ENCODE data around the gene HDAC7. TPM values are rescaled to one million over a fixed set of nuclear protein-coding genes. Genes with fewer than 3 reads are reported as not detected.

Gene HDAC7
- total RNA-seq, 2 donors from 2014 or later: 163 to 471 TPM

DNA sequence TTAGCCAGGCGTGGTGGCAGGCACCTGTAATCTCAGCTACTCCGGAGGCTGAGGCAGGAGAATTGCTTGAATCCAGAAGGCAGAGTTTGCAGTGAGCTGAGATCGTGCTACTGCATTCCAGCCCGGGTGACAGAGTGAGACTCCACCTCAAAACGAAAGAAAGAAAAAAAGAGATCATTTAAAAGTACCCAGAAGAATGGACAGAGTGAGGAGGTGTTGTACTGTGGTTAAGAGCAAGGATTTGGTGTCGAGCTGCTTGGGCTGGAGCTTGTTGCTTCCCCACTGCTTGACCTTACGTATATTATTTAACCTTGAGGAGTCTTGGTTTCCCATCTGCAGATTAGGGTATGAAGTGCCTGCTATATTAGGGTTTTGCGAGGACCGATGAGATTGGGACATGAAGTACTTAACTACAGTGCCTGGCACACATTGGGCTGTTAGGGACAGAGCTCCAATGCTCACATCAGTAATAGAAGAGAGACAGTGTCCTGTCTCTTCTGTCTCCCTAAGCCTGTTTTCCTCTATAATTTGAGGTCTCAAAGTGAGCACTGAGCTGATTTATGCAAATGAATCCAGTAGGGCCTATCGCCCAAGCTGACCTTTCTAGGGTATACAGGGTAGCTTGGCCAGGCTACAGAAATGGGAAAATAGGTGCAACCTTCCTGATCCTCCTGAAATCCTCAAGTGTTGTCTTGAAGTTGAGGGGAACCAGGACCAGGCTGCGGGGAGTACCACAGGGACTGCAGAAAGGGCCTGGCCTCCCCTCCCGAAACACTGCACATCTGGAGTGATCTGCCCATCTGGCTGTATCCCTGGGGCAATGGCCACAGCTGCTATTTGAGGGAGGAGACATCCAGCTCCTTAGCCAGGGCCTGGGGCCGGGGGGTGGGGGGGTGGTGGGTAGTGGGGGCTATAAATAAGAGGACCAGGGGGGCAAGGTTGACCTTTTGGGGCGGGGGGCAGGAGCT lies 8.6 kb upstream of the HDAC7 start:
- H3K9me3 Mint-ChIP-seq: no peaks in the 10 kb centered on the region
- peak overlapping the region; percentile 83 for H3K4me3 Mint-ChIP-seq
- peaks cover 24% of the 10 kb centered on the region for H3K36me3 Mint-ChIP-seq (ENCODE audit: low read depth)
- peaks cover 64% of the 10 kb centered on the region for H3K4me1 Mint-ChIP-seq
- H3K27me3 Mint-ChIP-seq: no peaks in the 10 kb centered on the region
- H3K27ac Mint-ChIP-seq: peak overlapping the region; percentile 93
- no peak for ATAC-seq (replicated peaks)

DNA sequence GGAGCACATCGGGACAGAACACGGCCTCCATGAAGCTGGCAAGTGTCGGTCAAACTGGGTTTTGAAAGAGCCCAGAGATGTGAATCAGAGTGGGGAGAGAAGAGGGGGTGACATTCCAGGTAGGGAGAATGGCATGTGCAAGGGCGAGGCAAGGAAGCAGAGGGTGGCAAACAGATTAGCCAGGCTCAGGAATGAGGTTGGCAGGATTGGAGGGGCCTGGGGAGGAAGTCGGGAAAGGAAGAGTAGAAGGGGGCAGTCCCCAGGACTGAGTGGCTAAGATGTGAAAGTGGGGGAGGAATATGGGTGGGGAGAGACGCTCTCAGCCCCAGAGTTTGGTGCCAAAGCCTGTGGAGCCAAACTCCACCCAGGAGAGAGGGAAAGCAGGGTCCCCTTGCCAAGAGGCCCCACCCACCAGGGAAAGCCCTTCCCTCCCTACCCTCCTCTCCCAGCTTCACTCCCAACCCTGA lies 5.5 kb upstream of the HDAC7 start:
- Mint-ChIP-seq H3K9me3 (no peaks in the 10 kb centered on the region), H3K27me3 (no peaks in the 10 kb centered on the region), H3K4me3 (peak overlapping the region; percentile 93), H3K36me3 (ENCODE audit: low read depth) (peaks cover 18% of the 10 kb centered on the region), H3K27ac (peak overlapping the region; percentile 88), H3K4me1 (peaks cover 62% of the 10 kb centered on the region)
- no peak for ATAC-seq (replicated peaks)

DNA sequence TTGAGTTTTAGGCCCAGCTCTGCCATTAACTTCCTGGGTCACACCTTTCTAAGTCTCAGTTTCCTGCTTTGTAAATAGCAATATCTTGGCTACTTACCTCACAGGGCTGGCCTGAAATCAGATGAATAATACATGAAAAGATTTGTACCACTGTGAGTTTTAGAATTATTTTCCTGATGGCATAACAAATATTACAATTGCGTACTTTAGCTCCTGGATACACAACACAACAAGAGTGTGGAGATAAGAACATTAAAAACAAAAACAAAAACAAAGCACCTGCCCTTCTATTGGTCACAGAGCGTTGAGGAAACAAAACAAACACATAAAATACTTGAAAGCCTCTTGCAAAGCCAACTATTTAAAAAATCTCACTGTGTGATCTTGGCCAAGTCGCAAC lies 4.9 kb upstream of the HDAC7 start:
- Mint-ChIP-seq H3K4me1 (peaks cover 62% of the 10 kb centered on the region), H3K4me3 (peak overlapping the region; percentile 93), H3K9me3 (no peaks in the 10 kb centered on the region)

DNA sequence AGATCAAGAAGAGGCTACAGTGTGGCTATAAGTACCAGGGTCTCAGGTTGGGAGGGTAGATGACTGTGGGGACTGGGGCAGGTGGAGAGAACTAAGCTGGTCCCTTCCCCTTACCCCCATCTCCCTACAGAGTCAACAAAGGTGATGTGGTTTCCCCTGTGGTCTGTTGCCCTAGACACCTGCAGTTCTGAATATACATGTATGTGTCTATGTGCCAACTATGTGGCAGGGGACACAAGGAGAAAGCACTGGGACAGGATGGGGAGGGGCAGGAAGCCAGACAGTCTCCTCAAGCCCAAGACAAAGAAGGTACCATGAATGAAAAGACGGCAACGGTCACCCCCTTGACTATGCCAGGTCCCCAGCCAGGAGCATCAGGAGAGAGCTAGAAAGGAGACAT lies 4.5 kb upstream of the HDAC7 start:
- peak; percentile 16 for ATAC-seq (replicated peaks)
- Mint-ChIP-seq H3K36me3 (ENCODE audit: low read depth) (peaks cover 17% of the 10 kb centered on the region), H3K4me3 (peak overlapping the region; percentile 93), H3K4me1 (peaks cover 58% of the 10 kb centered on the region), H3K27me3 (no peaks in the 10 kb centered on the region), H3K27ac (peak overlapping the region; percentile 88), H3K9me3 (no peaks in the 10 kb centered on the region)

More for the DNA sequence above, 4.9 kb upstream of the HDAC7 start:
- H3K36me3 Mint-ChIP-seq (ENCODE audit: low read depth): peaks cover 21% of the 10 kb centered on the region
- ATAC-seq (replicated peaks): no peak
- H3K27me3 Mint-ChIP-seq: no peaks in the 10 kb centered on the region
- H3K27ac Mint-ChIP-seq: peak overlapping the region; percentile 88

DNA sequence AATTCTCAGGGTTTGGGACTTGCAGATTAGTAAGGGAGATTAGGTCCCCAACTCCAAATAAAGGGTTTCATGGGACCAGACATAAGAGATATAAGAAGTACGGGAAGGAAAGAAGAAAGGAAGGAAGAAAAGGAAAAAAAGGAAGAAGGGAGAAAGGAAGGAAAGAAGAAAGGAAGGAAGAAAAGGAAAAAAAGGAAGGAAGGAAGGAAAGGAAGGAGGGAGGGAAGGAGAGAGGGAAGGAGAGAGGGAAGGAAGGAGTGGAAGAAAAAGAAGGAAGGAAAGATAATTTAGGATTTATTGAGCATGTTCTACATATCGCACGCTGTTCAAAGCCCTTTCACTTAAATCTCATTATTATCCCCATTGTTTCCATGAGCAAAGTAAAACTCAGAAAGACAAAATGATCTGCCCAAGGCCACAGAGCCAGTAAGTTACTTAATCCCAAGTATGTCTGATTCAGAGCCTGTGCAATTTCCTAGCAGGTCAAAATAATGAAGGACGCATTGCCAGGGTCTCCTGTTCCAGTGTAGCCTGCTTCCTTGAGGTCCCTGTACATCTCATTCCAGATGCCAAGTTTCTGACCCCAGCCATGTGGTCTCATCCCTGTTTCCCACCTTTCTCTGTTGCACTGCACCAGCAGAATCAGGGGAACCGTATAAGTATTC lies 3.9 kb upstream of the HDAC7 start:
- Mint-ChIP-seq H3K27me3 (no peaks in the 10 kb centered on the region), H3K27ac (peak overlapping the region; percentile 88), H3K36me3 (ENCODE audit: low read depth) (peaks cover 22% of the 10 kb centered on the region), H3K4me3 (peak overlapping the region; percentile 93), H3K4me1 (peaks cover 53% of the 10 kb centered on the region), H3K9me3 (no peaks in the 10 kb centered on the region)
- ATAC-seq (replicated peaks): no peak

DNA sequence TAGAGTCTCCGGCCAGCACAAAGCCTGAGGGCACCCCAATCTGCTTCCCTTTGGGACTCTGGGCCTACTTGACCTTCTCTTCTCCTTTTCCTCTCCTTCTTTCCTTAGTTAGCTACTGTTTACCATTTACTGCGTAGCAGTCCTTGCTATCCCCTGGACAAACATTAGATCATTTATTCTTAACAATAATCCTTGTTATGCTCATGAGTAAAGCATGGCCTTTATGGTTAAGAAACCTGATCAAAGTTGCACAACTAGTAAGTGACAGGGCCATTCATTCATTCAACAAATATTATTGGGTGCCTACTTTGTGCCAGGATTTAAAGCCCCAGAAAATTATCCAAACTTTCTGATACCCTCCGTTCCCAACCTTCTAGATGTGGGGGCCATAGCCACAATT lies 3.2 kb upstream of the HDAC7 start:
- Mint-ChIP-seq H3K9me3 (no peaks in the 10 kb centered on the region), H3K4me3 (peak overlapping the region; percentile 93), H3K4me1 (peaks cover 49% of the 10 kb centered on the region), H3K36me3 (ENCODE audit: low read depth) (peaks cover 29% of the 10 kb centered on the region), H3K27me3 (no peaks in the 10 kb centered on the region), H3K27ac (peak overlapping the region; percentile 88)
- ATAC-seq (replicated peaks): no peak

DNA sequence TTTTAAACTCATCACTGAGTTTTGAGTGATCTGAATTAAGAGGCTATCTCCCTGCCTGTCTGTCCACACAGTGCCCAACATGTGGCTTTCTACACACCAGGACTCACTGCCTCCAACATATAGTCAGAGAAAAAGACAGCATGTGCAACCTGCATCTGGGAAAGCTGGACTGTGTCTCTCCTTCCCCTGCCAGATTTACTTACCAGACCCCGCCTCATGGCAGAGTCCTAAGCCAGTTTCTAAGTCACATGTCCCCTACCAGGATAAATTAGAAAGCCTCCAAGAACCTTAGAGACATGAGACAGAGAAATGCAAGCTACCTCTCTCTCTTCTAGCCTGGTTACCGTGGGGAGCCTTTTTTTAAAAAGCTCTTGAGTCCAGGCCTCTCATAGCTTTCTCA lies 2.7 kb upstream of the HDAC7 start:
- Mint-ChIP-seq H3K36me3 (ENCODE audit: low read depth) (peaks cover 34% of the 10 kb centered on the region), H3K9me3 (no peaks in the 10 kb centered on the region), H3K27me3 (no peaks in the 10 kb centered on the region), H3K4me3 (peak overlapping the region; percentile 93), H3K4me1 (peaks cover 49% of the 10 kb centered on the region), H3K27ac (peak overlapping the region; percentile 88)
- no peak for ATAC-seq (replicated peaks)

DNA sequence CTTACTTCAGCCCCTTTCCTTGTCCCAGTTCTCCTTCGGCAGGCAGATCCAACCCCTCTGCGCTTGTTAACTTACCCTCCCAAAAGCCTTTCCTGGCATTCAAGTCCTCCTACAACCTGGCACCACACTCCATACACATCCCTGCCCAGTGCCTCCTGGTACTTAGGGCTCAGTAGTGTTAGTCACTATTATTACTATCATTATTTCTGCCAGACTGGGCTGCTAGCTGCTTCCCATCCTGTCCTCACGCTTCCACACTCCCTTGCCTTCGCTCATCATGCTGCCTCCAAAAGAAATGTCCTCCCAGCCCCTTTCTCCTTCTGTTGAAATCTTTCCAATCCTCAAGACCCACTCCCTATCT lies 1.6 kb upstream of the HDAC7 start:
- Mint-ChIP-seq H3K4me3 (peak overlapping the region; percentile 93), H3K9me3 (no peaks in the 10 kb centered on the region), H3K36me3 (ENCODE audit: low read depth) (peaks cover 45% of the 10 kb centered on the region), H3K27ac (peak overlapping the region; percentile 88), H3K4me1 (peaks cover 44% of the 10 kb centered on the region), H3K27me3 (no peaks in the 10 kb centered on the region)
- no peak for ATAC-seq (replicated peaks)

DNA sequence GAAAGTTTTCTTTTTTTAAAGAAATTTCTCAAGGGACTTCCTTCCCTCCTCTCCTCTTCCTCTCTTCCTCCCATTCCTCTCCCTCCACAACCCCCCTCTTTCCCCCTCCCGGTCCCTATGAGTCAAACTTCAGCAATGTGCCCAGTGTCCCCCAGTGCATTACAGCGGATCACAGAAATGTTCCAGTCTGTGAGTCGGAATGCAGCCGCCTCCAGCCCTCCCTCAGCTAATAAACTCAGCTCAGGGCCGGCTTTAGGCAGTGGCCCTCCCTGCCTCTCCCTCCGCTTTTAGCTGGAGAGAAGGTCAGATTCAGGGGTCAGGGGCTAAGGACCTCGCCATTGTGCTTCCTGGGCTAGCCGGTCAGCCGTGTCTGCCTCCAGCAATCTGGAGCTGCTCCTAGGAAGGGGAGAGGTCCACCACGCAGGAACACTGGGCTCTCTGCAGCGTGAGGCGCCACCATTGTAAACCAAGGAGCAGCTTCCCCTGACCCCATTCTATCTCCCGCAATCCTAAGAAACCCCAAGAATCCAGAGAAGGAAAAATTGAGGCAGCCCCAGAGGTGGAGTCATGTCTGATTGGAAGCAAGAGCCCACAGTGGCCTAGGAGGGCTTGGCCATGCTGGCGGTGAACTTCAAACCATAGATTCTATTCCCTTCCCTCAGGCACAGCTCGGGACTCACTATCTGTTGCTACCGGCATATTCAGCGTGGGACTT lies 1.1 kb upstream of the HDAC7 start:
- Mint-ChIP-seq H3K27ac (peak overlapping the region; percentile 88), H3K4me3 (peak overlapping the region; percentile 93), H3K9me3 (no peaks in the 10 kb centered on the region), H3K4me1 (peaks cover 47% of the 10 kb centered on the region), H3K27me3 (no peaks in the 10 kb centered on the region), H3K36me3 (ENCODE audit: low read depth) (peaks cover 50% of the 10 kb centered on the region)
- peak; percentile 4 for ATAC-seq (replicated peaks)

DNA sequence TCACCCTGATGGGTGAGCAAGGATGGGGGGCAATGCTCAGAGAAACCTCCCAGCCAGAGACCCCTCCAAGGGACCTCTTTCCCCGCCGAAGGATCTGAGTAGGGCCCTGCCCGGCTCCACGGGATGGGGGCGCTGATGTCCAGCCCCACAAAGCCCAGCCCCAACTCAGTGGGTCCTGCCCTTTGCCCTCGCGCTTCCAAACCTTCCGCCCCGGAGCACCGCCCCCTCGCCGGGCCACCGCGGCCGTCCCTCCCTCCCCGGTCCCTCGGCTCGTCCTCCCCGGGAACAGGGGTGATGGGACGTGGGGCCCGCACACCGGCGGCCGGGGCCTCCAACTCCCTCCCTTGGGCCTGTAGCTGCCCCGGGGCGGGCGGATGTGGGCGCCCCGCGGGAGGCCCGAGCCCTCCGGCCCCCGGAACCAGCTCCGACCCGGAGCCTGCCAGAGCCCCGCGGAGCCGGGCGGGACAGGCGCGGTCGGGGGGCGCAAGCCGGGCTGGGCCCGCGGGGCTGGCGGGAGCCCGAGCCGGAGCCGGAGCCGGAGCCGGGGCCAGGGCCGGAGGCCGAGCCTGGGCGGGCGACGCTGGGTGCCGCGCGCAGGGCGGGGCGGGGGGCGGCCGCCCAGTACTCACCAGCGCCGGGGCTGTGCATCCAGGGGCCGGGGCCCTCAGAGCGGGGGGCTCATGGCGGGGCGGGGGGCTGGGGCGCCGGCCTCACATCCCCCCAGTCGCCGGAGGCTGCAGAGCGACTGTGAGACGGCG lies 386 bp downstream of the HDAC7 start:
- ATAC-seq (replicated peaks): peak; percentile 13
- H3K4me1 Mint-ChIP-seq: peaks cover 36% of the 10 kb centered on the region
- peaks cover 65% of the 10 kb centered on the region for H3K36me3 Mint-ChIP-seq (ENCODE audit: low read depth)
- peak overlapping the region; percentile 97 for H3K4me3 Mint-ChIP-seq
- H3K27me3 Mint-ChIP-seq: no peaks in the 10 kb centered on the region
- H3K9me3 Mint-ChIP-seq: no peaks in the 10 kb centered on the region
- peak overlapping the region; percentile 97 for H3K27ac Mint-ChIP-seq

DNA sequence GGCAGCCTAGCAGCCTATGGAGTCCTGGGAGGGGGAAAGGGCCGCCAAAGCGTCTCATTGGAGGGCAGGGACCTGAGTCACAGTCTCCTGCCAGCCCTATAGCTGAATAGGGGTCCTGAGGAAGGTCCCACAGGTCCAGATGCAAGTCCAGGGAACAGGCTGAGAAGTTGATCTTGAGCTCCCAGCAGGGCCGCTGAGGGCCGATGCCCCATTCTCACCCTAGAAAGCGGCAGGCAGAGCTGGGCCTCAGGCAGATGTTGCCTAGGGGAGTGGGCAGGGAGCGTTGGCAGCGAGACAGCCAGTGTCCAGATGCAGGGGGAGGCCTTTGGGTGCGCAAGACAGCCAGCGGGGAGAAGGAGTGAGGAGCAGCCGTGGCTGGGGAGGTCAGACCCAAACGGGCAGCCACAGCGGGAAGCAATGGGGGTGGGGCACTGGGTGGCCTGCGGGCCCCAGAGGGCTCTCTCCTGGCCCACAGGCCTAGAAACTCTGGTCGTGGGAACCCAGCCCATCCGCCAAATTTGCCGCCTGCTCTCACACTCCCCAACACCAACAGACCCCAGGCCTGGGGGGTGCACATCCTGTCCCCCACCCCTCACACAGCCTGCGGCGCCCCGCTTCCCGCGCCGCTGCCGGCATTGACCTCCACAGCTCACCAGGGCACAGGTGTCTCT lies 1.1 kb downstream of the HDAC7 start:
- H3K27ac Mint-ChIP-seq: peak overlapping the region; percentile 97
- H3K36me3 Mint-ChIP-seq (ENCODE audit: low read depth): peaks cover 72% of the 10 kb centered on the region
- peaks cover 29% of the 10 kb centered on the region for H3K4me1 Mint-ChIP-seq
- H3K9me3 Mint-ChIP-seq: no peaks in the 10 kb centered on the region
- H3K27me3 Mint-ChIP-seq: no peaks in the 10 kb centered on the region
- H3K4me3 Mint-ChIP-seq: peak overlapping the region; percentile 97
- peak; percentile 30 for ATAC-seq (replicated peaks)

DNA sequence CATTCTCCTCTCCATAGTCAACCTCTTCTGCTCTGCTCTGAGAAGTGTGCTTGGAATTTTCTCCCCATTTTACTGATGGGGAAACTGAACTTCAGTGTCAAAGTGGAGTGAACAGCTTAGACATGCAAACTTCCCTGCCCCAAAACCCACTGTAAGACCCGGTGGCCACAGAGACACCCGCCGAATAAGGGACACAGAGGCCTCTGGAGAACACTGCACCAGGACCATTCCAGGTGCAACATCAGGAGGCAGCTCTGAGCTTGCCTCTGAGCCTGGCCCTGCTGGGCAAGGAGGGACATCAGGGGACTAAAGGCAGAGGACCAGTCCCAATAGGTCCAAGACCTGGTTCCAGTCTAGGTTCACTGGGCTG lies 1.7 kb downstream of the HDAC7 start:
- Mint-ChIP-seq H3K4me3 (peak overlapping the region; percentile 97), H3K4me1 (peaks cover 28% of the 10 kb centered on the region), H3K27me3 (no peaks in the 10 kb centered on the region), H3K36me3 (ENCODE audit: low read depth) (peaks cover 78% of the 10 kb centered on the region), H3K9me3 (no peaks in the 10 kb centered on the region), H3K27ac (peak overlapping the region; percentile 97)
- ATAC-seq (replicated peaks): no peak

DNA sequence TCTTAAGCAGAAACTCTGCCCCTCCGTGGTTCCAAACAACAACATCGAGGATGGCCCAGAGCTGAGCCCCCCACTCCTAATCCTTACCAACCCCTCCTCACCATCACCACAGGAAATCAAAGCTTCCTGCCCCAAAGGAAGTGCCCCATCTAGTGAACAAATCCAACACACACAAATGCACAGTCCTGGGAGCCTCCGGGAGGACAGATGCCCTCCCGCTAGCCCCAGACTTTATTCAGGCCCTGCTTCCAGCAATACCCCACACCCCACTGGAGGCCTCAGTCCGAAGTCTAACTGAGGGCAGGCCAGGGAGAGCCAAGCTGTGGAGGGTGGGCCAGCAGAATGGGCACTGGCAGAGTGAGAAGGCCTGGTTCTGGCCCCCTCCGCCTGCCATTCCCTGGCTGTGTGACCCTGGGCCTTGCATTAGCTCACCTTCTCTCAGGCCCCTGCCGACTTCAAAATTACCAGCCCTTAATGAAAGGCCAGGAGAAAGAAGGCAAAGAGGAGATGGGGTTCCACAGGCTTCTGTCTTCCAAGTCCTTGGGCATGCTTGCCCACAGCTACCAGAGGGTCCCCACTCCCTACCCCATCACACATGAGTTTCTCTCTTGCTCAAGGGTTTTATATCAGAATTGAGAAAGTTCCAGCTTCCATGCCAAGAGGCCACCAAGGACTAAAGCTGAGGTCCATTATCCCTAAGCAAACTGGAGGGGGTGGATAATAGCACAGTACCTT lies 2.3 kb downstream of the HDAC7 start:
- Mint-ChIP-seq H3K9me3 (no peaks in the 10 kb centered on the region), H3K4me1 (peaks cover 25% of the 10 kb centered on the region), H3K27me3 (no peaks in the 10 kb centered on the region), H3K27ac (peak overlapping the region; percentile 97), H3K4me3 (peak overlapping the region; percentile 97), H3K36me3 (ENCODE audit: low read depth) (peaks cover 84% of the 10 kb centered on the region)
- no peak for ATAC-seq (replicated peaks)
